Femur (tissue), 1 donor: ENCODE results near the gene UTF1.

Experiments used
- DNase-seq: peaks from one replicate; pipeline ENCODE4 v3.0.0-alpha.2; 2017

UTF1 gene

GRCh38 chr10:133281084-133281483, 51.1 kb downstream of the UTF1 start:
- DNase-seq = no peak
